H1 (cell line): Measurements from ENCODE around the gene MECR. TPM values are rescaled to one million over a fixed set of nuclear protein-coding genes. Genes with fewer than 3 reads are reported as not detected.
A peak's percentile ranks its signal among the peaks of the same experiment; 100 is the strongest.

ENCODE experiments used
- CTCF ChIA-PET: fragments of 300-600 bp; sonication (Branson Sonifier 250); formaldehyde crosslinking; loops from one replicate; lab custom pipeline; 2021; ENCODE audit not compliant: partially characterized antibody; lab: Charles Lee
- POLR2A ChIA-PET: fragments of 300-600 bp; sonication (Branson Sonifier 250); formaldehyde crosslinking; loops from one replicate; lab custom pipeline; 2021; ENCODE audit warnings: inconsistent platforms; ENCODE audit not compliant: partially characterized antibody; lab: Charles Lee
- DNase-seq, 2 experiments: peaks; one replicate each; pipeline versions ENCODE4 v3.0.0 to v3.0.0-alpha.2; 2010 to 2022; ENCODE audit warnings: low spot score in 2 of 2, low read depth in 1 of 2, mixed read lengths in 1 of 2
- FAIRE-seq: peaks from 2 replicates; lab custom pipeline; 2011; peaks lifted over from hg19 to GRCh38; lab: Jason Lieb, UNC
- H2AFZ ChIP-seq: 2 replicates; pipeline ENCODE4 v1.8.1; 2012; ENCODE audit warnings: low read length, inconsistent platforms
- H2AK5ac ChIP-seq: 2 replicates; pipeline ENCODE4 v1.6.1; 2013; ENCODE audit warnings: low read depth, low read length
- H2BK120ac ChIP-seq: replicated peaks from 2 replicates; pipeline ENCODE3; 2013; ENCODE audit warnings: low read depth, low read length, inconsistent platforms
- H2BK12ac ChIP-seq: 2 replicates; pipeline ENCODE4 v1.6.1; 2013; ENCODE audit warnings: low read depth, low read length
- H2BK15ac ChIP-seq: 2 replicates; pipeline ENCODE4 v1.6.1; 2013; ENCODE audit warnings: low read length
- H2BK20ac ChIP-seq: 2 replicates; pipeline ENCODE4 v1.6.1; 2013; ENCODE audit warnings: low read length
- H2BK5ac ChIP-seq: 2 replicates; pipeline ENCODE4 v1.6.1; 2013; ENCODE audit warnings: low read depth, low read length
- H3K14ac ChIP-seq: 2 replicates; pipeline ENCODE4 v1.6.1; 2013; ENCODE audit warnings: inconsistent platforms; ENCODE audit not compliant: insufficient read length
- H3K18ac ChIP-seq: 2 replicates; pipeline ENCODE4 v1.6.1; 2013; ENCODE audit warnings: low read length; ENCODE audit errors: extremely low read depth
- H3K23ac ChIP-seq: 2 replicates; pipeline ENCODE4 v1.6.1; 2013; ENCODE audit warnings: inconsistent platforms; ENCODE audit not compliant: insufficient read length
- H3K23me2 ChIP-seq: 2 replicates; pipeline ENCODE4 v1.6.1; 2013; ENCODE audit warnings: low read depth, low read length
- H3K27ac ChIP-seq: 2 replicates; pipeline ENCODE4 v1.6.1; 2011; ENCODE audit warnings: low read depth, low read length, inconsistent platforms
- H3K27me3 ChIP-seq, 4 experiments: replicated peaks in 1 of 4; 1 replicate in 1 of 4; 2 replicates in 3 of 4; pipeline versions ENCODE4 v1.6.1 to v1.8.1; 2011 to 2013; ENCODE audit warnings: low read length in 3 of 4, mild to moderate bottlenecking in 3 of 4, inconsistent platforms in 2 of 4, mixed read lengths in 2 of 4, moderate library complexity in 1 of 4; ENCODE audit not compliant: control insufficient read depth in 3 of 4, insufficient read depth in 3 of 4; ENCODE audit errors: extremely low read depth in 1 of 4
- H3K36me3 ChIP-seq, 4 experiments: 2 replicates each; pipeline versions ENCODE4 v1.6.1 to v1.8.1; 2011 to 2013; ENCODE audit warnings: mild to moderate bottlenecking in 4 of 4, low read length in 3 of 4, moderate library complexity in 2 of 4, control low read depth in 1 of 4, inconsistent platforms in 1 of 4; ENCODE audit not compliant: insufficient read depth in 4 of 4, control insufficient read depth in 2 of 4
- H3K4ac ChIP-seq: replicated peaks from 2 replicates; pipeline ENCODE3; 2013; ENCODE audit warnings: low read length, low read depth, mixed read lengths, inconsistent platforms; ENCODE audit not compliant: insufficient read length
- H3K4me1 ChIP-seq, 4 experiments: replicated peaks in 1 of 4; 1 replicate in 1 of 4; 2 replicates in 3 of 4; pipeline versions ENCODE4 v1.6.1 to v1.8.1; 2011 to 2013; ENCODE audit warnings: low read length in 3 of 4, inconsistent platforms in 2 of 4, mixed read lengths in 1 of 4; ENCODE audit not compliant: insufficient read depth in 4 of 4, control insufficient read depth in 3 of 4
- H3K4me2 ChIP-seq, 2 experiments: 2 replicates each; pipeline versions ENCODE4 v1.6.1 to v1.8.1; 2011 to 2013; ENCODE audit warnings: low read depth in 2 of 2, low read length in 2 of 2, control low read depth in 1 of 2, inconsistent platforms in 1 of 2, mild to moderate bottlenecking in 1 of 2; ENCODE audit not compliant: insufficient read depth in 1 of 2
- H3K4me3 ChIP-seq, 4 experiments: fragments of 200-600, 300-600 bp in 1 of 4; sonication (generic), shearing (Covaris generic), sonication (Bioruptor Twin) in 1 of 4; 2 replicates each; pipeline versions ENCODE4 v1.5.1 to v1.8.1; 2011 to 2016; ENCODE audit warnings: low read length in 4 of 4, low read depth in 3 of 4, control low read depth in 2 of 4, inconsistent platforms in 2 of 4, mild to moderate bottlenecking in 2 of 4, mixed read lengths in 1 of 4, moderate library complexity in 1 of 4; ENCODE audit not compliant: insufficient read depth in 2 of 4; ENCODE audit errors: extremely low read depth in 1 of 4
- H3K56ac ChIP-seq: replicated peaks from 2 replicates; pipeline ENCODE3; 2013; ENCODE audit warnings: low read depth, mild to moderate bottlenecking, mixed read lengths, low read length, inconsistent platforms; ENCODE audit not compliant: insufficient read length
- H3K79me1 ChIP-seq: 2 replicates; pipeline ENCODE4 v1.6.1; 2013; ENCODE audit warnings: low read depth, low read length, control low read depth
- H3K79me2 ChIP-seq, 2 experiments: 2 replicates each; pipeline versions ENCODE4 v1.6.1 to v1.8.1; 2012 to 2013; ENCODE audit warnings: low read length in 2 of 2, mild to moderate bottlenecking in 2 of 2, inconsistent platforms in 1 of 2; ENCODE audit not compliant: insufficient read depth in 2 of 2, control insufficient read depth in 1 of 2
- H3K9ac ChIP-seq, 4 experiments: replicated peaks in 1 of 4; 1 replicate in 1 of 4; 2 replicates in 3 of 4; pipeline versions ENCODE4 v1.6.1 to v1.8.1; 2011 to 2013; ENCODE audit warnings: low read depth in 3 of 4, low read length in 3 of 4, control low read depth in 2 of 4, mild to moderate bottlenecking in 2 of 4, moderate library complexity in 2 of 4, inconsistent platforms in 1 of 4; ENCODE audit errors: extremely low read depth in 1 of 4
- H3K9me3 ChIP-seq, 2 experiments: 2 replicates each; pipeline versions ENCODE4 v1.6.1 to v1.8.1; 2012 to 2013; ENCODE audit warnings: mild to moderate bottlenecking in 2 of 2, moderate library complexity in 2 of 2, control low read depth in 1 of 2, inconsistent platforms in 1 of 2, low read depth in 1 of 2, low read length in 1 of 2, mixed read lengths in 1 of 2; ENCODE audit not compliant: insufficient read depth in 2 of 2
- H4K20me1 ChIP-seq, 2 experiments: replicated peaks in 1 of 2; 2 replicates each; pipeline versions ENCODE3 to v1.8.1; 2011 to 2013; ENCODE audit warnings: inconsistent platforms in 2 of 2, low read length in 2 of 2, mild to moderate bottlenecking in 1 of 2; ENCODE audit not compliant: insufficient read depth in 2 of 2, control insufficient read depth in 1 of 2
- H4K5ac ChIP-seq: 2 replicates; pipeline ENCODE4 v1.6.1; 2013; ENCODE audit warnings: low read length, low read depth, mixed read lengths, inconsistent platforms; ENCODE audit not compliant: insufficient read length
- H4K8ac ChIP-seq: 2 replicates; pipeline ENCODE4 v1.8.0; 2013; ENCODE audit warnings: mild to moderate bottlenecking, moderate library complexity, low read length, inconsistent platforms; ENCODE audit not compliant: insufficient read depth; ENCODE audit errors: extremely low read depth
- H4K91ac ChIP-seq: replicated peaks from 2 replicates; pipeline ENCODE3; 2013; ENCODE audit warnings: low read length, mixed read lengths, inconsistent platforms; ENCODE audit not compliant: insufficient read length
- BACH1 ChIP-seq: IDR thresholded peaks from 2 replicates; pipeline ENCODE4 v1.6.1; 2012; ENCODE audit warnings: low read length, improper control_type of control experiment
- CTBP2 ChIP-seq: IDR thresholded peaks from 2 replicates; pipeline ENCODE4 v1.7.0; 2011; ENCODE audit warnings: borderline replicate concordance, mild to moderate bottlenecking, moderate library complexity, mixed read lengths, low read length; ENCODE audit not compliant: insufficient read depth, insufficient read length
- CTCF ChIP-seq, 3 experiments: IDR thresholded peaks; 1 replicate in 2 of 3; 2 replicates in 1 of 3; pipeline versions ENCODE4 v1.5.1 to v1.6.1; 2011; ENCODE audit warnings: low read length in 3 of 3, mild to moderate bottlenecking in 3 of 3, inconsistent platforms in 2 of 3, low read depth in 1 of 3, moderate library complexity in 1 of 3; ENCODE audit not compliant: insufficient read depth in 1 of 3; ENCODE audit errors: control extremely low read depth in 1 of 3
- EGR1 ChIP-seq: IDR thresholded peaks from 2 replicates; pipeline ENCODE4 v1.6.1; 2011; ENCODE audit warnings: low read depth, low read length, borderline replicate concordance
- FOSL1 ChIP-seq: IDR thresholded peaks from 2 replicates; pipeline ENCODE4 v1.6.1; 2011; ENCODE audit warnings: mild to moderate bottlenecking, low read depth, low read length, moderate library complexity; ENCODE audit not compliant: insufficient read depth
- KDM1A ChIP-seq: fragments of 200-600, 300-600 bp; sonication (generic); IDR thresholded peaks from 2 replicates; pipeline ENCODE4 v1.7.1; 2016; ENCODE audit warnings: mild to moderate bottlenecking, low read length, borderline replicate concordance
- KDM5A ChIP-seq: fragments of 200-600 bp; IDR thresholded peaks from 2 replicates; pipeline ENCODE4 v1.7.1; 2012; ENCODE audit warnings: mild to moderate bottlenecking, low read length, inconsistent platforms, mixed read lengths
- RBBP5 ChIP-seq: IDR thresholded peaks from 2 replicates; pipeline ENCODE4 v1.7.1; 2012; ENCODE audit warnings: low read depth, mild to moderate bottlenecking, inconsistent platforms, low read length, moderate library complexity, borderline replicate concordance
- SP1 ChIP-seq: IDR thresholded peaks from 2 replicates; pipeline ENCODE4 v1.6.1; 2011; ENCODE audit warnings: low read depth, low read length
- TCF12 ChIP-seq: IDR thresholded peaks from 2 replicates; pipeline ENCODE4 v1.6.1; 2011; ENCODE audit warnings: low read depth, mild to moderate bottlenecking, low read length
- YY1 ChIP-seq: IDR thresholded peaks from 2 replicates; pipeline ENCODE4 v1.6.1; 2011; ENCODE audit warnings: low read depth, mild to moderate bottlenecking, low read length
- WGBS, 2 experiments: shearing (Covaris generic) in 1 of 2; methylation state at CpG; one replicate each; pipeline versions ENCODE4 v1.1.6 to v1.1.7; 2013 to 2015; ENCODE audit warnings: low lambda C conversion rate in 2 of 2, mixed read lengths in 2 of 2, inconsistent platforms in 1 of 2, low coverage in 1 of 2, missing lambda C conversion rate in 1 of 2; ENCODE audit not compliant: insufficient replicate concordance in 2 of 2, insufficient coverage in 1 of 2, insufficient read length in 1 of 2; ENCODE audit errors: extremely low coverage in 1 of 2, missing lambda C conversion rate in 1 of 2; 5-methylcytosine and 5-hydroxymethylcytosine counted together
- polyA plus RNA-seq, 7 experiments: library from polyadenylated mRNA; depleted of rRNA in 3 of 7; stranded (reverse) in 5 of 7; unstranded in 2 of 7; fragments of >200 nt in 5 of 7; fragments of 200-250 nt in 2 of 7; gene quantifications; 1 replicate in 5 of 7; 2 replicates in 1 of 7; 4 replicates in 1 of 7; pipeline versions ENCODE4 v1.2.1 to v1.2.3, GENCODE V29; 2011 to 2013; ENCODE audit warnings: missing spikeins in 2 of 7, mixed read lengths in 2 of 7
- total RNA-seq: library from RNA; stranded (reverse); fragmentation: NEBNext Ultra II Directional; extraction: Animal tissue kit (Norgen Biotek cat#: 25700); gene quantifications from 2 replicates; pipeline ENCODE4 v1.2.1, GENCODE V29; 2021

The MECR gene
- total and polyA plus RNA-seq, 2 of the 8 experiments (the other 6 are each of a cell fraction or from before 2014, with no cell fraction given) = 24.2 to 24.4 TPM

GRCh38 chr1:29248409-29248808, 17.7 kb upstream of the MECR start:
- POLR2A ChIA-PET = interaction anchor here (1.1 to 2.1 kb wide), 4 partner anchors 9 to 81 kb away, joined by 3 to 8 read pairs (median 3); no protein-coding TSS in a partner anchor
- Histone ChIP-seq H2AK5ac (peak overlapping the region; percentile 94), H3K9me3 (no peaks in the 10 kb centered on the region)
- TF ChIP-seq RBBP5 = no peak
- no peak for TF ChIP-seq EGR1
- TF ChIP-seq KDM5A = no peak
- TF ChIP-seq BACH1 = no peak
- TF ChIP-seq CTCF (IDR thresholded peaks at IDR 0.05; ENCODE audit: control extremely low read depth in 1 of 3, insufficient read depth in 1 of 3, low read depth in 1 of 3, low read length in 3 of 3) = no peak
- TF ChIP-seq FOSL1 = no peak
- no peak for TF ChIP-seq KDM1A
- TF ChIP-seq TCF12 = no peak
- no peak for TF ChIP-seq SP1
- no peak for TF ChIP-seq YY1
- TF ChIP-seq CTBP2 = no peak

More at GRCh38 chr1:29248409-29248808, 17.7 kb upstream of the MECR start:
- Histone ChIP-seq H3K18ac (peak overlapping the region; percentile 95), H2BK20ac (peak overlapping the region; percentile 98), H3K14ac (no peak overlapping the region), H4K8ac (no peak overlapping the region), H3K4me1 (peaks cover 15 to 23% (median 18%) of the 10 kb centered on the region in 4 experiments), H3K4me3 (no peak overlapping the region), H3K27me3 (no peaks in the 10 kb centered on the region), H3K23me2 (peaks cover 2% of the 10 kb centered on the region; the same call in 1 of the 2 replicates), H3K36me3 (no peaks in the 10 kb centered on the region), H2BK120ac (peak overlapping the region; percentile 25), H4K5ac (no peak overlapping the region), H3K79me2 (no peaks in the 10 kb centered on the region), H3K9ac (peak overlapping the region in 3 of 4 experiments; percentile 16 to 40 (median 26); a peak in 3 of 7 replicates), H4K91ac (peak overlapping the region; percentile 93), H2BK5ac (peak overlapping the region; percentile 99), H2AFZ (no peak overlapping the region; the same call in 1 of the 2 replicates), H4K20me1 (no peaks in the 10 kb centered on the region), H3K27ac (peak overlapping the region; percentile 59; the same call in 1 of the 2 replicates), H3K4ac (peak overlapping the region; percentile 41), H2BK15ac (peak overlapping the region; percentile 98), H3K23ac (no peak overlapping the region), H3K4me2 (peak overlapping the region; percentile 35 to 51; a peak in 2 of 4 replicates), H2BK12ac (peak overlapping the region; percentile 99), H3K56ac (no peak overlapping the region), H3K79me1 (peaks cover 8% of the 10 kb centered on the region)
- DNase-seq = no peak
- no peak for FAIRE-seq
- CTCF ChIA-PET = interaction anchor here (0.9 to 12.3 kb wide), 4 partner anchors 10 to 95 kb away, joined by 4 to 113 read pairs (median 13); no protein-coding TSS in a partner anchor
- 77% methylated on average over 2 of the region's 2 CpGs; no CpG with 5 or more reads in 1 of the 2 experiments for whole genome bisulfite sequencing, 2 experiments
